IMR-90 (cell line): Measurements from ENCODE around the gene ZBED1.

Experiments used
- POLR2A ChIP-seq: IDR thresholded peaks from 2 replicates; pipeline ENCODE4 v1.6.1; 2012; ENCODE audit warnings: mild to moderate bottlenecking, low read depth, low read length
- TF ChIP-seq, protein P1 (sequence below): conservative IDR thresholded peaks from 2 replicates; pipeline ENCODE4 v1.5.1; 2012; ENCODE audit warnings: mild to moderate bottlenecking, low read depth, low read length, improper control_type of control experiment

GRCh38 chrX:2492531-2493218 is 8.1 kb downstream of the ZBED1 start:
- TF ChIP-seq POLR2A, result no peak
- TF ChIP-seq, protein P1, sequence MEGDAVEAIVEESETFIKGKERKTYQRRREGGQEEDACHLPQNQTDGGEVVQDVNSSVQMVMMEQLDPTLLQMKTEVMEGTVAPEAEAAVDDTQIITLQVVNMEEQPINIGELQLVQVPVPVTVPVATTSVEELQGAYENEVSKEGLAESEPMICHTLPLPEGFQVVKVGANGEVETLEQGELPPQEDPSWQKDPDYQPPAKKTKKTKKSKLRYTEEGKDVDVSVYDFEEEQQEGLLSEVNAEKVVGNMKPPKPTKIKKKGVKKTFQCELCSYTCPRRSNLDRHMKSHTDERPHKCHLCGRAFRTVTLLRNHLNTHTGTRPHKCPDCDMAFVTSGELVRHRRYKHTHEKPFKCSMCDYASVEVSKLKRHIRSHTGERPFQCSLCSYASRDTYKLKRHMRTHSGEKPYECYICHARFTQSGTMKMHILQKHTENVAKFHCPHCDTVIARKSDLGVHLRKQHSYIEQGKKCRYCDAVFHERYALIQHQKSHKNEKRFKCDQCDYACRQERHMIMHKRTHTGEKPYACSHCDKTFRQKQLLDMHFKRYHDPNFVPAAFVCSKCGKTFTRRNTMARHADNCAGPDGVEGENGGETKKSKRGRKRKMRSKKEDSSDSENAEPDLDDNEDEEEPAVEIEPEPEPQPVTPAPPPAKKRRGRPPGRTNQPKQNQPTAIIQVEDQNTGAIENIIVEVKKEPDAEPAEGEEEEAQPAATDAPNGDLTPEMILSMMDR, result no peak
